Gastroesophageal sphincter (tissue), 3 donors: Measurements from ENCODE around the gene RAD51B.

ENCODE experiments used
- CTCF ChIP-seq, 4 experiments: fragments of 200-600 bp in 2 of 4; fragments of 450-650 bp in 2 of 4; sonication (generic) in 1 of 4; IDR thresholded peaks; one replicate each; pipeline ENCODE4 v1.5.1; 2017 to 2019; ENCODE audit warnings: antibody characterized with exemption in 4 of 4, mild to moderate bottlenecking in 2 of 4, moderate library complexity in 2 of 4
- POLR2A ChIP-seq, 2 donors: fragments of 450-650 bp; IDR thresholded peaks; one replicate each; pipeline ENCODE4 v1.6.1; 2017; ENCODE audit warnings: antibody characterized with exemption in 2 of 2, mild to moderate bottlenecking in 2 of 2, moderate library complexity in 1 of 2
- POLR2AphosphoS5 ChIP-seq: sonication (generic); formaldehyde crosslinking; IDR thresholded peaks from one replicate; pipeline ENCODE4 v1.6.1; 2017; ENCODE audit warnings: antibody characterized with exemption

DNA sequence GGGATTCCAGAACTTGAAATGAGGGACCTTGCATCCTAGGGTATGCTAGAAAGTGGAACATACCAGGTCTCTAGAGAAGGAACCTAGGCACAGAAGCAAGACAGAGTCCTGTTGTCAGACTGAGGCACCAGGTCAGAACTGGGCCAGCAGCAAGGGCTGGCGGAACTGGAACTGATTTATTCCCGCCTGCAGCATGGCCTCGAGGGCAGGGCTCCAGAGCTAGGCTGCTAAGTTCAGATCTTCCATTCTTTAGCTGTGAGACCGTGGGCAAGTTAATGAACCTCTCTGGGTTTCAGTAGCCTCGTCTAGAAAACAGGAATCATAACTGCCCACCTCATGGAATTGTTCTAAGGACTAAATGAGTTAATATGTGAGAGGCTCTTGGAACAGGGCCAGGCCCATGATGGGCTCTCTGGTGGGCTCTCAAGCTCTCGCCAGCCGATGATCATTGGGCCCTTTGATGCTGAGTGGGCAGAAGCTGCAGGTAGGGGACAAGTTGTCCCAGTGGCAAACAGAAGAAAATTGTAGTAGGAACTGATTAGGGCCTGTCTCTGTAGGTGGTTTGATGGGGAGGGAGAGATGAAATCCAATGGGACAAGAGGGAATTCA, 773.5 kb downstream of the RAD51B start:
- TF ChIP-seq CTCF (IDR thresholded peaks at IDR 0.05) (no peak), POLR2A (IDR thresholded peaks at IDR 0.05) (no peak), POLR2AphosphoS5 (no peak)
